ENCODE measurements around the gene PCSK5. TPM values are rescaled to one million over a fixed set of nuclear protein-coding genes. Genes with fewer than 3 reads are reported as not detected.

Gene PCSK5
- total RNA-seq, 6 experiments from 2014 or later, result 1.4 to 5.8 (median 3.5) TPM

- Histone ChIP-seq H3K4me1 (no peaks in the 10 kb centered on the region), H3K4me3 (no peak overlapping the region), H3K9me3 (no peaks in the 10 kb centered on the region), H3K36me3 (no peaks in the 10 kb centered on the region), H3K27ac (no peak overlapping the region), H3K27me3 (no peaks in the 10 kb centered on the region)
- ATAC-seq (no peak), DNase-seq (no peak)
- 72% methylated on average over 4 of the region's 5 CpGs for WGBS (ENCODE audit: insufficient coverage, low coverage, low lambda C conversion rate, missing lambda C conversion rate)
- intact Hi-C loops (cut with DNase I), result no loop called here
- TF ChIP-seq CTCF (IDR thresholded peaks at IDR 0.05) (no peak), POLR2A (IDR thresholded peaks at IDR 0.05) (no peak)
Measured at GRCh38 chr9:76231001-76231400, 340.5 kb downstream of the PCSK5 start.

GRCh38 chr9:76232861-76233489, 342.5 kb downstream of the PCSK5 start:
- 69% methylated on average over 6 of the region's 7 CpGs for WGBS (ENCODE audit: insufficient coverage, low coverage, low lambda C conversion rate, missing lambda C conversion rate)
- no peaks in the 10 kb centered on the region for H3K27me3 ChIP-seq
- no peak for DNase-seq
- no peak overlapping the region for H3K27ac ChIP-seq
- intact Hi-C loops (cut with DNase I), result no loop called here
- H3K4me1 ChIP-seq, result no peaks in the 10 kb centered on the region
- H3K36me3 ChIP-seq, result no peaks in the 10 kb centered on the region
- TF ChIP-seq CTCF (IDR thresholded peaks at IDR 0.05) (no peak), POLR2A (IDR thresholded peaks at IDR 0.05) (no peak)
- no peak overlapping the region for H3K4me3 ChIP-seq
- no peaks in the 10 kb centered on the region for H3K9me3 ChIP-seq
- ATAC-seq, result no peak

- TF ChIP-seq CTCF (IDR thresholded peaks at IDR 0.05) (no peak), POLR2A (IDR thresholded peaks at IDR 0.05) (no peak)
- 50% methylated on average over 1 of the region's 1 CpG for WGBS (ENCODE audit: insufficient coverage, low coverage, low lambda C conversion rate, missing lambda C conversion rate)
- DNase-seq (no peak), ATAC-seq (no peak)
- Histone ChIP-seq H3K27me3 (no peaks in the 10 kb centered on the region), H3K4me1 (no peaks in the 10 kb centered on the region), H3K27ac (no peak overlapping the region), H3K36me3 (no peaks in the 10 kb centered on the region), H3K4me3 (no peak overlapping the region), H3K9me3 (no peaks in the 10 kb centered on the region)
- intact Hi-C loops (cut with DNase I), result no loop called here
Measured at GRCh38 chr9:76240578-76240977, 350.1 kb downstream of the PCSK5 start.

GRCh38 chr9:76245518-76245917, 355.0 kb downstream of the PCSK5 start:
- WGBS (ENCODE audit: insufficient coverage, low coverage, low lambda C conversion rate, missing lambda C conversion rate), result 76% methylated on average over 1 of the region's 1 CpG
- no peak for ATAC-seq
- no peak for TF ChIP-seq POLR2A (IDR thresholded peaks at IDR 0.05)
- no peak for TF ChIP-seq CTCF (IDR thresholded peaks at IDR 0.05)
- intact Hi-C loops (cut with DNase I), result no loop called here
- Histone ChIP-seq H3K27ac (no peak overlapping the region), H3K27me3 (no peaks in the 10 kb centered on the region), H3K4me3 (no peak overlapping the region), H3K36me3 (no peaks in the 10 kb centered on the region), H3K4me1 (no peaks in the 10 kb centered on the region), H3K9me3 (no peaks in the 10 kb centered on the region)
- no peak for DNase-seq

GRCh38 chr9:76246680-76247079, 356.2 kb downstream of the PCSK5 start:
- intact Hi-C loops (cut with DNase I), result no loop called here
- WGBS (ENCODE audit: insufficient coverage, low coverage, low lambda C conversion rate, missing lambda C conversion rate), result 85% methylated on average over 7 of the region's 9 CpGs

More at GRCh38 chr9:76246680-76247079, 356.2 kb downstream of the PCSK5 start:
- Histone ChIP-seq H3K27me3 (no peaks in the 10 kb centered on the region), H3K4me1 (no peaks in the 10 kb centered on the region), H3K4me3 (no peak overlapping the region), H3K27ac (no peak overlapping the region), H3K9me3 (no peaks in the 10 kb centered on the region), H3K36me3 (no peaks in the 10 kb centered on the region)
- no peak for DNase-seq
- ATAC-seq, result no peak
- no peak for TF ChIP-seq CTCF (IDR thresholded peaks at IDR 0.05)
- no peak for TF ChIP-seq POLR2A (IDR thresholded peaks at IDR 0.05)

Measured in right lobe of liver (tissue), 6 donors.